ENCODE measurements around the gene RGS11.

Gene RGS11

GRCh38 chr16:275786-276232, at the start of gene RGS11:
Gene RGS11 (minus strand): TSS chr16:275944. CDS start chr16:275911, 33 bp downstream.
- DNase-seq = no peak

GRCh38 chr16:324451-325334, 48.9 kb upstream of the RGS11 start:
- DNase-seq = no peak

- DNase-seq = no peak
These were observed 48.4 kb upstream of the RGS11 start for GRCh38 chr16:324201-324450.

GRCh38 chr16:322476-323143, 46.9 kb upstream of the RGS11 start:
- no peak for DNase-seq

- no peak for DNase-seq
These were observed 45.8 kb upstream of the RGS11 start for GRCh38 chr16:321532-321931.

- DNase-seq = no peak
These were observed 44.5 kb upstream of the RGS11 start for GRCh38 chr16:320206-320605.

GRCh38 chr16:318628-319027, 42.9 kb upstream of the RGS11 start:
- DNase-seq = no peak

- no peak for DNase-seq
These were observed 41.8 kb upstream of the RGS11 start for GRCh38 chr16:317583-317982.

- no peak for DNase-seq
These were observed 41.2 kb upstream of the RGS11 start for GRCh38 chr16:316741-317464.

GRCh38 chr16:314795-315299, 39.1 kb upstream of the RGS11 start:
- DNase-seq = no peak

- DNase-seq = no peak
These were observed 38.6 kb upstream of the RGS11 start for GRCh38 chr16:314351-314750.

GRCh38 chr16:311725-312124, 36.0 kb upstream of the RGS11 start:
- no peak for DNase-seq

- DNase-seq = no peak
These were observed 33.7 kb upstream of the RGS11 start for GRCh38 chr16:309476-309875.

GRCh38 chr16:307691-308312, 32.1 kb upstream of the RGS11 start:
- DNase-seq = no peak

GRCh38 chr16:306911-307370, 31.2 kb upstream of the RGS11 start:
- peak in 4 of 56 donors; percentile 14 to 37 (median 22) for DNase-seq

GRCh38 chr16:305916-306626, 30.3 kb upstream of the RGS11 start:
- DNase-seq = peak in 3 of 56 donors; percentile 11 to 28 (median 15)

- DNase-seq = no peak
These were observed 28.2 kb upstream of the RGS11 start for GRCh38 chr16:303760-304505.

GRCh38 chr16:301950-302349, 26.2 kb upstream of the RGS11 start:
- no peak for DNase-seq

- no peak for DNase-seq
These were observed 25.5 kb upstream of the RGS11 start for GRCh38 chr16:301235-301634.

GRCh38 chr16:297832-298231, 22.1 kb upstream of the RGS11 start:
- no peak for DNase-seq
